CD8-positive, alpha-beta memory T cell (primary cell): ENCODE data around the gene TRIM32. TPM values are rescaled to one million over a fixed set of nuclear protein-coding genes. Genes with fewer than 3 reads are reported as not detected.
A peak's percentile ranks its signal among the peaks of the same experiment; 100 is the strongest.

Experiments used
- CTCF ChIA-PET: fragments of 350-600 bp; sonication (Branson Sonifier 250); formaldehyde crosslinking; loops from one replicate; lab custom pipeline; 2021; ENCODE audit warnings: antibody characterized with exemption; lab: Charles Lee
- POLR2A ChIA-PET: fragments of 350-600 bp; sonication (Branson Sonifier 250); formaldehyde crosslinking; loops from one replicate; lab custom pipeline; 2021; ENCODE audit warnings: antibody characterized with exemption; lab: Charles Lee
- DNase-seq, 5 donors: peaks; one replicate each; pipeline versions ENCODE4 v3.0.0 to v3.0.0-alpha.2; 2020 to 2022; ENCODE audit warnings: mixed read lengths in 1 of 5
- H3K27ac ChIP-seq: one replicate; pipeline ENCODE4 v1.7.0; 2013; ENCODE audit warnings: low read depth, mild to moderate bottlenecking, low read length, moderate library complexity
- H3K27me3 ChIP-seq: 2 replicates; pipeline ENCODE4 v1.7.0; 2013; ENCODE audit warnings: low read length, mild to moderate bottlenecking; ENCODE audit not compliant: insufficient read depth, poor library complexity, severe bottlenecking
- H3K36me3 ChIP-seq: 2 replicates; pipeline ENCODE4 v1.7.0; 2013; ENCODE audit warnings: mild to moderate bottlenecking, low read length, moderate library complexity; ENCODE audit not compliant: insufficient read depth
- H3K4me1 ChIP-seq: 2 replicates; pipeline ENCODE4 v1.7.0; 2013; ENCODE audit warnings: mild to moderate bottlenecking, low read length, moderate library complexity; ENCODE audit not compliant: insufficient read depth
- H3K4me3 ChIP-seq: 2 replicates; pipeline ENCODE4 v1.7.0; 2013; ENCODE audit warnings: mild to moderate bottlenecking, low read length
- H3K9me3 ChIP-seq: 2 replicates; pipeline ENCODE4 v1.7.0; 2013; ENCODE audit warnings: mild to moderate bottlenecking, low read length
- H3K27ac Mint-ChIP-seq, 8 donors: one replicate each; pipeline ENCODE4 v1.8.0; 2020 to 2021; ENCODE audit warnings: mixed read lengths in 8 of 8, mild to moderate bottlenecking in 6 of 8, inconsistent platforms in 3 of 8, moderate library complexity in 3 of 8
- H3K27me3 Mint-ChIP-seq, 2 donors: one replicate each; pipeline ENCODE4 v1.8.0; 2020 to 2021; ENCODE audit warnings: mixed read lengths in 2 of 2, mild to moderate bottlenecking in 1 of 2, moderate library complexity in 1 of 2
- H3K36me3 Mint-ChIP-seq, 3 donors: one replicate each; pipeline ENCODE4 v1.8.0; 2020 to 2021; ENCODE audit warnings: mixed read lengths in 3 of 3, inconsistent platforms in 1 of 3, mild to moderate bottlenecking in 1 of 3
- H3K4me1 Mint-ChIP-seq, 3 donors: one replicate each; pipeline ENCODE4 v1.8.0; 2020 to 2021; ENCODE audit warnings: mixed read lengths in 3 of 3, inconsistent platforms in 1 of 3, mild to moderate bottlenecking in 1 of 3
- H3K4me3 Mint-ChIP-seq, 7 donors: one replicate each; pipeline ENCODE4 v1.8.0; 2020 to 2021; ENCODE audit warnings: mixed read lengths in 7 of 7, mild to moderate bottlenecking in 6 of 7, moderate library complexity in 4 of 7, inconsistent platforms in 2 of 7
- H3K9me3 Mint-ChIP-seq, 5 donors: one replicate each; pipeline ENCODE4 v1.8.0; 2020 to 2022; ENCODE audit warnings: mixed read lengths in 5 of 5, mild to moderate bottlenecking in 3 of 5, moderate library complexity in 2 of 5, inconsistent platforms in 1 of 5
- polyA plus RNA-seq: library from polyadenylated mRNA; unstranded; fragments of 300-500 nt; fragmentation: Illumina TruSeq; gene quantifications from one replicate; pipeline ENCODE4 v1.2.3, GENCODE V29; 2021
- total RNA-seq, 2 experiments: library from RNA; stranded (reverse); gene quantifications; one replicate each; pipeline ENCODE4 v1.2.3, GENCODE V29; 2021

The TRIM32 gene
- total and polyA plus RNA-seq, 3 experiments from 2014 or later = 11.7 to 14.2 (median 13.3) TPM

DNA sequence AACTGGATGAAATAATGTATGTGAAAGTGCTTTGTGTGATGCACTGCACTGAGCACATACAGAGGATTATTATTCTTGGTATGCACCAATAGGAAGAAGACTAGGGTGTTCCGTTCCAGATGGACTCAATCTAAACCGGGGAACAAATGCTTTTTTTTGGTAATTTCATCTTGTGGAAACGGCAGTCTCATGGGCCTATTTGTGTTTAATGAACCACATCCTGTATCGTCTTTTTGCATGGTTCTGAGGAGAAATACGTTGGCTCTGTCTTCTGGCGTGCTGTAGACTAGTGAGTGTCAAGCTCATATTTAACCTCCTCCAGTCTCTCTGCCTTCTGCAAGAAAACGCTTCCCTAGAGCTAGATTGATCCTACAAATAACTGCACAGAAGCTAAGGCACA, 30.0 kb downstream of the TRIM32 start:
- CTCF ChIA-PET = no interaction called here

DNA sequence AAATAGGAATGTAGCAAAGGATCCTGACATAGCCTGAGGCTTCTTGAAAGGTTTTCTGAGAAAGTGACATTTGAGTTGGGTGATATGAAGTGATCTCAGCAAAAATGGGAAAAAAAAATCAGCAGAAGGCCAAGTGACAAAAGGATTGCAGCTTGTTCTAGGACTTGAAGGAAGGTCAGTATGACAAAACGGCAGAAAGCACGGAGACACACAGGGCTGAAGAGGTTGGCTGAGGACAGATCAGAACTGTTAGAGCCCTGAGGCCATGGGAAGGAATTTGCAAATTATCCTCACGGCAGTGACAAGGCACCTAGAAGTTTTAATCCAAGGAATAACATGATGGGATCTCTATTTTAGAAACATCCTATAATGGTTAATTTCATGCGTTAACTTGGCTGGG, 31.0 kb downstream of the TRIM32 start:
- CTCF ChIA-PET = no interaction called here
- H3K27ac ChIP-seq = no peak overlapping the region
- H3K4me3 Mint-ChIP-seq = no peak overlapping the region
- H3K27me3 Mint-ChIP-seq = peaks cover 3 to 6% of the 10 kb centered on the region in 2 donors
- H3K27me3 ChIP-seq = no peaks in the 10 kb centered on the region
- peaks cover 0 to 5% (median 5%) of the 10 kb centered on the region in 3 donors for H3K36me3 Mint-ChIP-seq
- POLR2A ChIA-PET = no interaction called here
- H3K4me3 ChIP-seq = no peak overlapping the region
- peaks cover 0 to 10% (median 5%) of the 10 kb centered on the region in 3 donors for H3K4me1 Mint-ChIP-seq
- H3K36me3 ChIP-seq = no peaks in the 10 kb centered on the region
- no peak for DNase-seq
- H3K27ac Mint-ChIP-seq = no peak overlapping the region
- H3K9me3 ChIP-seq = no peaks in the 10 kb centered on the region
- no peaks in the 10 kb centered on the region for H3K4me1 ChIP-seq
- peaks cover 0 to 4% (median 0%) of the 10 kb centered on the region in 5 donors for H3K9me3 Mint-ChIP-seq

More for the DNA sequence above, 30.0 kb downstream of the TRIM32 start:
- H3K4me1 ChIP-seq = no peaks in the 10 kb centered on the region
- no peaks in the 10 kb centered on the region for H3K36me3 ChIP-seq
- Mint-ChIP-seq H3K36me3 (peaks cover 0 to 5% (median 5%) of the 10 kb centered on the region in 3 donors), H3K4me3 (no peak overlapping the region), H3K27me3 (peaks cover 0 to 6% of the 10 kb centered on the region in 2 donors), H3K9me3 (peaks cover 0 to 4% (median 0%) of the 10 kb centered on the region in 5 donors), H3K27ac (no peak overlapping the region), H3K4me1 (peaks cover 0 to 10% (median 5%) of the 10 kb centered on the region in 3 donors)
- H3K4me3 ChIP-seq = no peak overlapping the region
- DNase-seq = no peak
- H3K27ac ChIP-seq = no peak overlapping the region
- no peaks in the 10 kb centered on the region for H3K27me3 ChIP-seq
- POLR2A ChIA-PET = no interaction called here
- no peaks in the 10 kb centered on the region for H3K9me3 ChIP-seq

DNA sequence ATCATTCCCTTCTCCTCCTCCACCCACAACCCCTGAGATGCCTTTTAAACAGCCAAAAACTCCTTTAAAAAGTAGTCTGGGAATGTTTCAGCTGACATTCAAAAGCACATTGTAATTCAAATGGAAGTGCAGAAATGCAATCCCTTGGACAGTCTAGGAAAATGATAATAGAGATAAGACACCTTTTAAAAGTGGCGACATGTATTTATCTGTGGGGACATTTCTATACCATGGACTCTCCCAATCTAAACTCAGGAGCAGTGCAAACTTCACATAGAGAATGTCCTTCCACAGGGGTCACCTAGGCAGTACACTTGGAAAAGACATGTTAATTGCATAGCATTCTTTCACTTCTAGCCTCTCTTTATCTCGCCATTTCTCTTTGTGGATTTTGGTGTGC, 33.0 kb downstream of the TRIM32 start:
- H3K4me1 ChIP-seq = no peaks in the 10 kb centered on the region
- no peaks in the 10 kb centered on the region for H3K36me3 ChIP-seq
- Mint-ChIP-seq H3K9me3 (peaks cover 0 to 4% (median 0%) of the 10 kb centered on the region in 5 donors), H3K4me1 (peaks cover 0 to 10% (median 5%) of the 10 kb centered on the region in 3 donors), H3K4me3 (no peak overlapping the region), H3K27me3 (peaks cover 3 to 6% of the 10 kb centered on the region in 2 donors), H3K27ac (no peak overlapping the region), H3K36me3 (peaks cover 0 to 5% (median 5%) of the 10 kb centered on the region in 3 donors)
- POLR2A ChIA-PET = no interaction called here
- no peaks in the 10 kb centered on the region for H3K9me3 ChIP-seq
- no peak overlapping the region for H3K27ac ChIP-seq
- no peak for DNase-seq
- CTCF ChIA-PET = no interaction called here
- H3K4me3 ChIP-seq = no peak overlapping the region
- H3K27me3 ChIP-seq = no peaks in the 10 kb centered on the region

DNA sequence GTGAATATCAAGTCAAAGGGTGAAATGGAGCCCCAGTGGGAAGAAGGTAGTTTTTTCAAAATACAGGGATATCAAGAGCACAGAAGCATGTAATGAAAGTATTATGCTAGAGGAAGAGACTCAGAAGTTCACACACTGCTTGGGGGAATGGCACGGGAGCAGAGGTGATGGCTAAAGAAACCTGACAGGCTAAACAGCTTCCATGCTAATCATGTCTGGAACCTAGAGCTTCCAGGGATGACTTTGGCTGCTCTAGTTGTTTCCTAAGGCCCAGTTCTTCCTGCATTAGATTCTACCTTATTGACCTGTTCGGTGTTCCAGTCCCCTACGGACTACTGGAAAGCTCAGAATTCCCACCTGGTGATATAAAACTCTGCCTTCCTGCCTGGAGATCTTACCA, 34.3 kb downstream of the TRIM32 start:
- peaks cover 0 to 4% (median 0%) of the 10 kb centered on the region in 5 donors for H3K9me3 Mint-ChIP-seq
- Histone ChIP-seq H3K27me3 (no peaks in the 10 kb centered on the region), H3K27ac (no peak overlapping the region), H3K36me3 (no peaks in the 10 kb centered on the region), H3K9me3 (no peaks in the 10 kb centered on the region), H3K4me1 (no peaks in the 10 kb centered on the region), H3K4me3 (no peak overlapping the region)
- ChIA-PET CTCF (no interaction called here), POLR2A (no interaction called here)
- H3K4me1 Mint-ChIP-seq = peaks cover 0 to 10% (median 5%) of the 10 kb centered on the region in 3 donors
- H3K4me3 Mint-ChIP-seq = no peak overlapping the region
- H3K36me3 Mint-ChIP-seq = peaks cover 0 to 5% (median 5%) of the 10 kb centered on the region in 3 donors
- peaks cover 3 to 6% of the 10 kb centered on the region in 2 donors for H3K27me3 Mint-ChIP-seq
- no peak for DNase-seq
- no peak overlapping the region for H3K27ac Mint-ChIP-seq

DNA sequence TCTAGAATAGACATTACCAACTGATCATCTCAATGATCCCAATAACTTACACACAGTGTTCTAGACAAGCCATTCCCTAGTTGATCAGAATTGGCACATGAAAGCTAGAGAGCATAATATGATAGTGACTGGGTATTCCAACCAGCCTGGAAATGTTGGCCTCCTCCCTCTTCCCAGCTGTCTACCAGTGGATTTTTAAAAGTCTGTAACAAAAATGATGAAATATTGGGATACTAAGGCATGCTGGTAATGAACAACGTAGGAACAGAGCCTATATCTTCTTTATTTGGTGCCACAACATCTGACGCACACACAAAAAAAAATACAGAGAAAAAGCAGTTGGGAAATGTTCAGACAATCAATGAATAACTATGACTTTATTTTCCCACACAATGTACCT, 34.8 kb downstream of the TRIM32 start:
- H3K36me3 Mint-ChIP-seq = peaks cover 0 to 5% (median 5%) of the 10 kb centered on the region in 3 donors
- Histone ChIP-seq H3K4me3 (no peak overlapping the region), H3K4me1 (no peaks in the 10 kb centered on the region), H3K9me3 (no peaks in the 10 kb centered on the region), H3K27me3 (no peaks in the 10 kb centered on the region), H3K27ac (no peak overlapping the region), H3K36me3 (no peaks in the 10 kb centered on the region)
- ChIA-PET CTCF (no interaction called here), POLR2A (no interaction called here)
- no peak overlapping the region for H3K27ac Mint-ChIP-seq
- peaks cover 3 to 6% of the 10 kb centered on the region in 2 donors for H3K27me3 Mint-ChIP-seq
- H3K4me3 Mint-ChIP-seq = no peak overlapping the region
- peaks cover 0 to 12% (median 5%) of the 10 kb centered on the region in 3 donors for H3K4me1 Mint-ChIP-seq
- no peak for DNase-seq
- peaks cover 0 to 4% (median 0%) of the 10 kb centered on the region in 5 donors for H3K9me3 Mint-ChIP-seq

DNA sequence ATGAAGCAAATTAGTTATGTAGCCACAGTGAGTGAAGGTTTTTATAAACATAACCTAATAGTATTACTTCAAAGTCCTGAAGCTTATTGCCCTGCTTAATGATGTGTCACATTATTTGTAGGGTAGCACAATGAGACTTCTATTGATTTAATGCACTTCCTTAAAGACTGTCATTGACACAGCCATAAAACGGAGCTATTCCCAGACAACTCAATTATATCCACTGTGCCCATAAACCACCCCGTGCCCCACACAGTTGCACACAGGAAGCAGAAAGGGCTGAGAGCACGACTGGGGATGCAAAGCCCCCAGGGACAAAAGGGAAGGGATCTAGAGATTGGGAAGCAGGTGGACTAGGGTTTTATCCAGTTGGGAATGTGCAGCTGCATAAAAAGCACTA, 37.0 kb downstream of the TRIM32 start:
- DNase-seq = no peak
- H3K4me1 Mint-ChIP-seq = peaks cover 0 to 8% (median 0%) of the 10 kb centered on the region in 3 donors
- H3K4me3 Mint-ChIP-seq = no peak overlapping the region
- CTCF ChIA-PET = no interaction called here
- H3K27ac Mint-ChIP-seq = no peak overlapping the region
- H3K4me3 ChIP-seq = no peak overlapping the region
- peaks cover 0 to 3% (median 0%) of the 10 kb centered on the region in 3 donors for H3K36me3 Mint-ChIP-seq
- H3K27me3 Mint-ChIP-seq = peaks cover 10 to 12% of the 10 kb centered on the region in 2 donors
- H3K9me3 ChIP-seq = no peaks in the 10 kb centered on the region
- no peaks in the 10 kb centered on the region for H3K27me3 ChIP-seq
- H3K36me3 ChIP-seq = no peaks in the 10 kb centered on the region
- POLR2A ChIA-PET = no interaction called here
- H3K4me1 ChIP-seq = no peaks in the 10 kb centered on the region
- H3K9me3 Mint-ChIP-seq = peaks cover 0 to 4% (median 0%) of the 10 kb centered on the region in 5 donors
- no peak overlapping the region for H3K27ac ChIP-seq

DNA sequence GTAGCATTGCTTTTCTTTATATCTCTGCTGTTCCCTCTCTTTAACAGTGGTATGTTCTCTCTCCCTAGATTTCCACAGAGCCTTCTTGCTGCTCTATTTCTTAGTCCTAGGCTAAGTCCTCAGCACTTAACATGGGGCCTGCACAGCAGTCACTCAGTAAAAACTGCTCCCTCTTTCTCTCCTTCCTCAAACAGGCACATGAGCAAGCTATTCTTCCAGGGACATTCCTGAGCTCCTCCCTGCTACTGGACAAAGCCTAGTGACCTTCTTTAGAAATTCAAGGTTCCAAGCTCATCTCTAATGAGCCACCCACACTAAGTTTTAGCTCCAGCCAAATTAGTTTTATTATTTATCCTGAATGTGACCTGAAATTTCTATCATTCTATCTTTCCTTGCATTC, 39.5 kb downstream of the TRIM32 start:
- no peaks in the 10 kb centered on the region for H3K9me3 Mint-ChIP-seq
- H3K27me3 Mint-ChIP-seq = peaks cover 6 to 12% of the 10 kb centered on the region in 2 donors
- Histone ChIP-seq H3K27ac (no peak overlapping the region), H3K27me3 (no peaks in the 10 kb centered on the region), H3K4me1 (no peaks in the 10 kb centered on the region), H3K9me3 (no peaks in the 10 kb centered on the region), H3K4me3 (no peak overlapping the region), H3K36me3 (no peaks in the 10 kb centered on the region)
- no peak for DNase-seq
- no peak overlapping the region for H3K4me3 Mint-ChIP-seq
- ChIA-PET POLR2A (no interaction called here), CTCF (interaction anchor here (1.7 kb wide), 1 partner anchor 11 kb away, joined by 7 read pairs; no protein-coding TSS in a partner anchor)
- no peak overlapping the region for H3K27ac Mint-ChIP-seq
- H3K4me1 Mint-ChIP-seq = peaks cover 0 to 8% (median 0%) of the 10 kb centered on the region in 3 donors
- no peaks in the 10 kb centered on the region for H3K36me3 Mint-ChIP-seq

DNA sequence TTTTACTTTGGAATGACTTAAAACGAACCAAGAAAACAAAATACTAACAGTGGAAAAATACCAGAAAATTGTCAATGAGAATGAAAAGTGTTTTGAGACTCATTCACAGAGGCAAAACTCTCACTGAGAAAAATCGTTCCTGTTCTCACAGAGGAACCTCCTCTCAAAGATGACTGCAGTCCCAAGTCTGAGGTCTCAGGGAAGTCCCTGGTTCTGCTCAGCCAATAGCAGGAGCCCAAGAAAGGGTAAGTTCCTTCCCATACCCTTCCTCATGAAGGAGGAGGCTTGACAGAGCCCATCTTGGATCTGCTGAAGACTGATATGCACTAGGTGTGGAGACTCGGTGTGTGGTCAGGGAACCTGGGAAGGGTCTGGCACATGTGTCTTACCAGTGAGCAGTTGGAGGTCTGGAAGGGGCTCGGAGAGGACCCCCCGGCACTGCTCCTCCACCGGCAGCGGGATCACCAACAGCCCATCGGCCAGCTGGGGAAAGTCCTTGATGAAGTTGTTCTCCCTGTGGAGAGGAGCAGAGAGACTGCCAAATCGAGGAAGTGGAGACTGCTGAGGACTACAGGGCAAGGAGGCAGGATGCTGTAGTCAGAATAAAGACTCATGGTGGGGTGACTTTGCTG, 46.0 kb downstream of the TRIM32 start:
- H3K36me3 Mint-ChIP-seq = peaks cover 0 to 3% (median 0%) of the 10 kb centered on the region in 3 donors
- no peak overlapping the region for H3K27ac ChIP-seq
- H3K27me3 ChIP-seq = no peaks in the 10 kb centered on the region
- ChIA-PET POLR2A (no interaction called here), CTCF (no interaction called here)
- no peak overlapping the region for H3K4me3 ChIP-seq
- H3K4me1 Mint-ChIP-seq = peaks cover 2 to 7% (median 7%) of the 10 kb centered on the region in 3 donors
- H3K36me3 ChIP-seq = no peaks in the 10 kb centered on the region
- peak overlapping the region in 1 of 8 donors; percentile 47 for H3K27ac Mint-ChIP-seq
- H3K4me1 ChIP-seq = no peaks in the 10 kb centered on the region
- H3K4me3 Mint-ChIP-seq = no peak overlapping the region
- no peaks in the 10 kb centered on the region for H3K9me3 ChIP-seq
- no peak for DNase-seq
- peaks cover 0 to 2% (median 0%) of the 10 kb centered on the region in 5 donors for H3K9me3 Mint-ChIP-seq
- H3K27me3 Mint-ChIP-seq = peaks cover 11 to 25% of the 10 kb centered on the region in 2 donors
